ENCODE data around the gene APIP. TPM values are rescaled to one million over a fixed set of nuclear protein-coding genes. Genes with fewer than 3 reads are reported as not detected.
"Not testable (repeated sequence)": the region's sequence is repeated elsewhere in the genome, so short reads cannot be mapped to it uniquely, and the experiment has no call there.

Gene APIP
- total RNA-seq, 2 donors from 2014 or later = 23.0 to 31.1 TPM

DNA sequence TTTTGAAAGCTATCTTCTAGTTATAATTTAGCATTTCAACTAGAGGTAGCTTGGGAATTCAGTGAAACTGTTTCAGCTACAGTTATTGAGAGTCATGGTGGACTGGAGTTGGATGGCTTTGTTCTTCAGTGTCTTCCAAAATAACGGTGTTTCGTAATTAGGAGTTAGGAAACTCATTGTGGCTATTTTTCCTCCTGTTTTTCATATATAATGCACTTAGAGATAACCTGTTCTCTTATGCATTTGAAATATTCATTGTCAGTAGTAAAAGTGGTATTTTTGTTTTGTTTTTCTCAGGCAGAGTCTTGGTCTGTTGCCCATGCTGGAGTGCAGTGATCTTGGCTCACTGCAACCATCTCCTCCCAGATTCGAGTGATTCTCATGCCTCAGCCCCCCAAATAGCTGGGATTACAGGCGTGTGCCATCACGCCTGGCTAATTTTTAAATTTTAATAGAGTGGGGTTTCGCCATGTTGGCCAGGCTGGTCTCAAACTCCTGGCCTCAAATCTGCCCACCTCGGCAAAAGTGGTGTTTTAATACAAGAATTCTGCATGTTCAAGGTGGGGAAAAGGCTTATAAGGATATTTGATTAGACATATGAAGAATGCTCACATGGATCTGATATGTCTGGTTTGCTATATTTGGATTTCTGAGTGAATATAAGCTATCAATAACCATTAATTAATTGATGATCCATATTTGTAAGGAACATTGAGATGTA is 12.9 kb upstream of the APIP start:
- intact Hi-C loops (cut with DNase I) = loop anchor here in 1 of 2 donors (5.0 kb wide), 2 partner anchors 463 to 558 kb away; no protein-coding TSS in a partner anchor
- DNase-seq (ENCODE audit: low spot score) = no peak

DNA sequence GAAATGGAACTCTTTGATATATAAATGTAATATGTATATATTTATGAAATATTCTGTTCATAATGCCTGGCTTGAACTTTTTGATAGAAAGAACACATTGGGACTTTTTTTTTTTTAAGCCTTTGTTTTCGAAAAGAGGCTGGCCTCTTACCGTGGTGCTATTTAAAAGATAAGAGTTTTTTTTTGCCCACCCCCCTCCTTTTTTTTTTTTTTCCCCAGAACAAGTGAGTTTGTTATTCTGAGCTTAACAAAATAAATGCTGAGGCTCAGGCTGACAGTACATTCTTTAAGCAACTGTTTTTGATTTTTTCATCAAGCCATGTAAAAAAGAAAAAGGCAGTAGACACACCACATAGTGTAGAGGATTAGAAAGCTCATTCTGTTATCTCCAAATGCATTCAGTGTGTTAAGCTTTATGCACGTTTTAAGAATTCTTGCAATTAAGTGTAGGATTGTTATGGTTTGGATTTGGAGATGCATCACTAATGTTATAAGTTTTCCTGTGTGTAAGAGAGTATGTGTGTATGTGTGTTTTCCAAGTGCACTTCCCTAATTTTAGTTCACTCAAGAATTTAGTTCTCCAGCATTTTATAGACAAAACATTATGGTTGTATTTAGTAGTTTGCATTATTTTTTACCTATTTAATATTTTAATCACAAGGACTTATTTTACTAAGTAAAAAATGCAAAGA is 12.2 kb upstream of the APIP start:
- no peak for DNase-seq (ENCODE audit: low spot score)
- intact Hi-C loops (cut with DNase I) = loop anchor here in 1 of 2 donors (5.0 kb wide), 2 partner anchors 464 to 559 kb away; no protein-coding TSS in a partner anchor

DNA sequence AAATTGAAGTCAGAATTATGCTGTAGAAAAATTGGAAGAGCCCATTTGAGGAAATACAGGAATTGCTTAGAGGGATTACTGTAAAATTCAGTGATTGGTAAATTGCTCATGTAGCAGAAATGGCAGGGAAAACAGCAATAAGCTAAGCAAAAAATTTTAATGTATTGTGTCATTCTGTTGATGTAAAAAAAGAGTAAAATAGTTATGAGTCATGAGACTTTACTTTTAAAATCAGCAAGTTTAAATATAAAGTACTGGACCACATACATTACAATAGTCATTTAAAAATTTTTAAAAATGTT is 10.6 kb upstream of the APIP start:
- intact Hi-C loops (cut with DNase I) = loop anchor here in 1 of 2 donors (5.0 kb wide), 2 partner anchors 466 to 561 kb away; no protein-coding TSS in a partner anchor
- DNase-seq (ENCODE audit: low spot score) = no peak

DNA sequence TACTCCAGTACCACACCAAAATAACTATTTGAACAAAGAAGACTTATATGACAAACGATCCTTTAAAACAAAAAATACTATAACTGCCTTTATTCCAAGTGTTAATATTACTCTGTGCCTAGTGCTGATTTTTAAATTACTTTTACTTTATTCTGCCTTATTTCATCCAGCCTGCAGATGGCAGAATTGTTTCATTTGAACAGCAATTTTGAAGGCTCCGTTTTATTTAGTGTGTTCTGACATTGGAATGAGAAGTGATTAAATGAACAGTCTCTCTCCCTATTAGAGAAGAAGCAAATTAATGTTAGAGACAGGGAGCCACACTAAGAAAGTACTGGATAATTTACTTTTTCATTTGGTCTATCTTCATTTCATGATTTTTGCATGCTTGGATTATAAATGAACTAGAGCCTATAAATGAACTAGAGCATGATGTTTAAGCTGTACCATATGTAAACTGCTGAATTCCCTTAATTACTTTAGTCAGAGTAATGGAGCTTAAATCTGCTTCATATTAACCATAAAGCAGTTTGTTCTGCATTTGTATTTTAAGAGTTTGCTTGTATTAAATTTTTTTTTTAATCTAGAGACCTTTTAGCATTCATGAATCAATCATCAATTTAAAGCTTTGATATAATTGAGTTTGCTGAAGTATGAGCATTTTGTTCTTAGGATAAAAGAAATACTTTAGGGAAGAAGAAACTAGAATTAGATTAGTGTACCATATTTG is 10.1 kb upstream of the APIP start:
- no peak for DNase-seq (ENCODE audit: low spot score)
- intact Hi-C loops (cut with DNase I) = loop anchor here in 1 of 2 donors (5.0 kb wide), 2 partner anchors 466 to 561 kb away; no protein-coding TSS in a partner anchor

DNA sequence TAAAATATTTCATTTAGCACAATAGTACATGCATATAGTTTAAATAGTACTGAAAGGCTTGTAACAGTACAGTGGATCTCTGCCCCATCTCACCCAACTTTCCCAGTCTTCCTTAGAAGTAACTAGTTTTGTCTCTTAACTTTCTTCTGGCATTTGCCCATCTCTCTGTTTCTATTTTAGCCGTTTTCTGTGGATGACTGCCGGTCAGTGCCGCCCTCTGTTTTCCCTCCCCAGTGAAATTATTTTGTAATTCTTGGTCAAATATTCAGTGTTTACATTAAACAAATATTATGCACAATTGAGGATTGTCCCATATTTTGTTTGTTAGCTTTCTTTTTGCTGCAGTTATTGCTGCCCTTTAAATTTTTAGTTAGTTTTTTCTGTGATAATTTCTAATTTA is 8.5 kb upstream of the APIP start:
- intact Hi-C loops (cut with DNase I) = loop anchor here in 1 of 2 donors (5.0 kb wide), 2 partner anchors 468 to 563 kb away; no protein-coding TSS in a partner anchor

DNA sequence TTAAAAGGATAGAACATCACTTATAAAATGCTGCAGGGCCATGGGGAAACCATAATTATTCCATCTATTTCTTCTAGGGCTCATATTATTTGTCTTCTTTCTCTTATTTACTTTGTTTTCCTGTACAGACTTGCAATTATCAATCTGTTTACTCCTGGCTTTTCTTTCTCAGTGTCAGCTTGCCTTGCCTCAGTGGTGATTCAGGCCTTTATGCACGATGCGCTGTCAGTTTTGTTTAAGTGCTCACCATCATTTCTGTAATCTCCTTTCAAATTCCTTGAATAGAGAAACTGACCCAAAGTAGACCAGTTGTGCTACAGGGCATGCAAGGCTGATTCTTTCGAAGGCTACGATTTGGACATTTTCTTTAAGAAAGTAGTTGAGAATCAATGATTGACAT is 5.0 kb upstream of the APIP start:
- DNase-seq (ENCODE audit: low spot score) = no peak
- intact Hi-C loops (cut with DNase I) = no loop called here

More for the DNA sequence above, 8.5 kb upstream of the APIP start:
- no peak for DNase-seq (ENCODE audit: low spot score)

DNA sequence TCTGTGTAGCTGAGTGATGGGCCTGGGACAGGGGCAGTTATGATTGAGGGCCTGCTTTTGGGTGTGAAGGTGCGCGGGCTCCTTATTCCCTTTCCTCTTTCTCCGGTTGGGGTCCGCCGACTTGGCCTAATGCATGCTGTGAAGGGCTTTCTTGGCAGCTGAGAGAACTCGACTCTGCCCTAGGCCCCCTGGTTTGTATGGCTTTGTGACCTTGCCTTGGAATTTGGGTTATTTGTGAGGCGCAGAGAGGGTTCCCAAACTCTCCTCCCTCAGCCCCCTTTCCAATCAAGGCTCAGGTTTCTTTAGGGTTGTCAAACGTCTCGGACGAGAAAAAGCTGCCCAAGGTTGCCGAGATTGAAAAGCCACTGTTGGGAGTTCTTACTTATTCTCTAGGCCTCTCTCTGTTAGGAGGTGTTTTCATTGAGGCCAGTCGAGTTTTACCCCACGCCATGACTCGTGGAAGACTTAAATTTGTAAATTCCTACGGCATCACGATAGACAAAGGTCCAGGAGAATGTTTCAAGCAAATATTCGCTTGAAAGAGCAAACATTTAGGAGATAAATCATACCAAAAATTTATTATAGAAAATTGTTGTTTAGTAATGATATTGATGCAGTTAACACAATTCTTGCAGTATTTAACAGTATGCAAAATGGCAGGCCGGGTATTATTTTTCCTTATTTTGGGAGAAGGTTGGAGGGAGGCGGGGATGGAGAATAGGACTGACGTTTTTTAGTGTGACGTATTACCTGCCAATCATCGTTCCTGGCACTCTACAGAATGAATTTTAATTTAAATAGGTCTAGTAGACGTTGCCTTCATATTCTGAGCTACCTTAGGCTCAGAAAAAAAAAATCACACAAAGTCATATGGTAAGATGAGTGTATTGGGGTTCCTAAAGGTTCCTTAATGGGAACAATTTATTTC is 928 bp upstream of the APIP start:
- intact Hi-C loops (cut with DNase I) = no loop called here

DNA sequence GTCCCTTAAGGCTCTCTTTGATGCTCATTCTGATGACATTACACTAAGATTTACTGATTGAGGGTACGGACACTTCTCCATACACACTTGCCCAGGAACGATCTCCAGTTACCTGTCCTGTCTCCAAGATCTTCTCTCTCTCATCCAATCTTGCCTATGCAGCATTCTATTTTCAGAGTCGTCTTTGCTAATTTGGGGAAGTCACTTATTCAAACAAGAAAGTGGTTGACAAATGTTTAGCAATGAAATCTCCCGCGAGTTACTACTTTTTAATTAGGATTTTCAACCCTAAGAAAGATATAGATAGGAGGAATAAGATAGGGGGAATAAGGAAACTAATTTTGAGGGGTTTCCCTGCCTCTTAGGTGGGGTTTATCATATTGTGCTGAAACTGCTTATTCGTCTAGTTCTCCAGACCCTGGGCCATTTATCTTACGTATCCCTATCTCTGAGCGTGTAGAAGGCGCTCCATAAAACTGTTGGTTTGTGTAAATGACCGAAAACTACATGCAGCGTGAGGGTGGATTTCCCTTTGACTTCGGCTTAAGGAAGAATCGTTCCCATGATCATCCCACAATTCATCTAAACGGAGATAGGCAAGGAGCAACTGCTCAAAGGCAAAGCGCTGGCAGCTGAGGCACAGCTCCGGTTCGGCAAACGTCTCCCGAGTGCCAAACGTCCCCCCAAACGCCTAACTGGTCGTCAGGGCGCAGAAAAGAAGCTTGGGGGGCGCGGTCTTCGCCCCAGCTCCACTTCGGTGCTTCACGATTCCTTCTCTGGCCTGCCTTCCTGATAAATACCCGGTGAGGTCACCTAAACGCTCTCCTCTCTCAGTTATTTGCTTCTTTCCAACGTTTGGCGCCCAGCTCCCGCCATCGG is 804 bp downstream of the APIP start:
- intact Hi-C loops (cut with DNase I) = no loop called here
- DNase-seq (ENCODE audit: low spot score) = no peak

More for the DNA sequence above, 928 bp upstream of the APIP start:
- DNase-seq (ENCODE audit: low spot score) = no peak

DNA sequence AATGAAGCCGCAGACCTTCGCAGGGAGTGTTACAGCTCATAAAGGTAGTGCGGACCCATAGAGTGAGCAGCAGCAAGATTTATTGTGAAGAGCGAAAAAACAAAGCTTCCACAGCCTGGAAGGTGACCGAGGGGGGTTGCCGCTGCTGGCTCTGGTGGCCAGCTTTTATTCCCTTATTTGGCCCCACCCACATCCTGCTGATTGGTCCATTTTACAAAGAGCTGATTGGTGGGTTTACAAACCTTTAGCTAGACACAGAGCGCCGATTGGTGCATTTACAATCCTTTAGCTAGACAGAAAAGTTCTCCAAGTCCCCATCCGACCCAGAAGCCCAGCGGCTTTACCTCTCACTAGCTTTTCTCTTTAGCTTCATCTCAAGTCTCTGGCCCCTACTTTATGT is 2.6 kb downstream of the APIP start:
- DNase-seq (ENCODE audit: low spot score); intact Hi-C loops (cut with DNase I): not testable (repeated sequence)

DNA sequence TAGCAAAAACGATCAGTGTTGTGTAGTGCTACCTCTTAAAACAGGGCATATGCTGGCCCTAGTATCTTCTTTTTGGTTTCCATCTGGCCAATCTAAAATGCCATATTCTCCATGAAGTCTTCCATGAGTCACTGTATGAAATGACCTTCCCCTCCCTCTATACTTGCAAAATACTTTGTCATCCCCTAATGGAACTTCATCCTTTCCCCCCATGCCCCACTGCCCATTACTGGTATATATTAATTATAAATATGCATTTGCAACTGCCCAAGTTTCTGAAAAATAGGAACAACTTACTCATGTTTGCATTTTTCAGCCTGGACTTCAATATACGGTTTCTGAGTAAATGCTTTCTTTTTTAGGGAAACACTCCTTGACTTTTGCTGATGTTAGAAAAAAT is 4.5 kb downstream of the APIP start:
- intact Hi-C loops (cut with DNase I) = no loop called here
- DNase-seq (ENCODE audit: low spot score) = no peak

DNA sequence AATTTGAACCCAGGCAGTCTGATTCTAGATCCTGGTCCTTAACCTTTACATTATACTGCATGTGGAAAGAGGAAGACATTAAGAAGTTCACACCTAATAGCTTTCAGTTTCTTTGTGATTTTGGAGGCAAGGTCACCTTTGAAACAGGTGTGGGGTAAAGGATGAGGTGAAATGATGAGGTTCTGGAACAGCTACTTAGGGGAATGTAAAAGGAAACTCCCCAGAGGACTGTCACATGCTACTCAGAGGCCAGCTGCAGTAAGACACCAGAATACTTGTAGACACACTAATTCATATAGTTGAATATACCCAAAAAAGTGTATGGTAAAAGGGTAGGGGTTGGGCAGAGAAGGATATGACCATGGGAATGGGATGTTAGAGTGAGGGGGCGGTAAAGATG is 5.4 kb downstream of the APIP start:
- no peak for DNase-seq (ENCODE audit: low spot score)
- intact Hi-C loops (cut with DNase I) = no loop called here

DNA sequence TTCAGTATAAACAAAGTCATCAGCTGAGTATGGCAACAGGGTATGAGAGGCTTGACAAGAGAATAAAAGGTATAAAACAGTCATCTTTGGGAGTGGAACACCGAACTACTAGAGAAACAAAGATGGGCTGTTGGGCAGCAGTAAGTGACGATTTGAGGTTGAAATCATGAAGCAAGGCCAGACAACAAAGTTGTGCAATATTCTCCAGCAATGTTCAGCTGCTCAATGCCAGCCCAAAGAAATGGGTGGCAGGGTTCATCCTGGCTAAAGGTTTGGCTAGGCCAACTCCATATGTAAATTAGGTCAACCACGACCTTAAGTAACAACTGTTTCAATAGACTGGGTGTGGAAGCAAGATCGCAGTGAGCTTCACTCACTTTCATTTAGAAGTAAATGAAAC is 6.2 kb downstream of the APIP start:
- no peak for DNase-seq (ENCODE audit: low spot score)
- intact Hi-C loops (cut with DNase I) = loop anchor here in 1 of 2 donors (2.0 kb wide), 1 partner anchor 33 kb away; no protein-coding TSS in a partner anchor

DNA sequence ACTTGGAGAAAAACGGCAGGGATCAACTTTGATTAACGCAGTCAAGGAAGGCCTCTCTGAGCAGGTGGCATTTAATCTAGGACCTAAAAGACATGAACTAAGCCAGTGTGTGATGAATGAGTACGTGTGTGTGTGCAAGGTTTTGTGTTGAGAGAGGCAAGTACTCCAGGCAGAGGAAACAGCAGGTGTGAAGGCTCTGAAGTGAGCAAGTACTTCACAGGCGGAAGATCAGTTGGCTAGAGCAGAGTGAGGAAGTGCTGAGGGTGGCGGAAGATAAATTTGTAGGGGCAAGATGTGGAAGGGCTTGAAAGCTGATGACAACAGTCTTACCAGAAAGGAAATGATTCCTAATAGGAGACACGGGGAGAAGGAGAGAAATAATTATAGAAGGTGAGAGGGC is 6.8 kb downstream of the APIP start:
- intact Hi-C loops (cut with DNase I) = loop anchor here in 1 of 2 donors (2.0 kb wide), 1 partner anchor 33 kb away; no protein-coding TSS in a partner anchor
- no peak for DNase-seq (ENCODE audit: low spot score)

DNA sequence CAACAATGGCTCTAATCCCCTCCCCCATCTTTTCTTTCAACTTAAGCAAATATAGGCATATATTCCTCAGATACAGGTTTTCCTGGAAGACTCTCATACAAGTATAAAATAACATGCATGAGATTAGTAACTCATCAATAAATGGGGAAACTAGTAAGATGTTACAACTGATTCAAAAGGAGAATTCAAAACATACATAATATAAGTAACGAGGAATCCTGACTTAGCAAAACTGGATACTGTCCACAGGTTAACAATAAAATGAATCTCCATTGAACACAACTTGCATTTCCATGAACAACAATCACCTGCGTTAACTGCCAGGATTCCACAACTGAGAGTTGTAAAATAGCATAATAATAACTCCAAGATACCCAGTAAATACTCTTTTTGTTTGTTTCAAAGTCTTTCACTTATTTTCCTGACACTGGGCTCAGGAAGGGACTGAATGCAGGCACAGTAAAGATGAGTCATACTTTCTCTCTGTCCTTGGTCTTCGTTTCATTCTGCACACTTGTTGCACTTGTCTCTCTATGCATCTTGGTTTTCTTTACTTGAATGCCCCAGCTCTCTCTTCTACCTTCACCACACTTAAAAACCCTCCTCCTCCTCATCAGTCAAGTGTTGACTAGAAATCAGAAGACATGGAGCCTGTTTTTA is 8.1 kb downstream of the APIP start:
- DNase-seq (ENCODE audit: low spot score) = no peak
- intact Hi-C loops (cut with DNase I) = loop anchor here in 1 of 2 donors (2.0 kb wide), 1 partner anchor 35 kb away; no protein-coding TSS in a partner anchor

DNA sequence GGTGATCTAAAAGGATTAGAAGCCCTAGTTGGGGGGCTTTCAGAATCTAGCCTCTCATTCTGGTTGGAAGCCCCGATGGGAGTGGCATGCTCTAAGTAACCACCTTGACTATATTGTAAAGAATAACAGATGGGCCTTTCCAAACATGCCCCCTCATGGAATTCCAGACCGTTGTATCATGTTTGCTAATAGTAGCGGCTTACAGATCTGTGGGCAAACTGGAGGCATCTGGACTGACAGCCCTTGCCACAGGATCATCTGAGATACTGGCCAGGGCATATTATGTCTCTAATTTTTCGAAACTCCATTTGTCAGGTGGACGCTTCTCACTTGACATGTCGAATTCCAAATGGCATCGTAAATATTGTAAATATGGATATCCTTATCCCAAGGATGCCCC is 10.5 kb downstream of the APIP start:
- intact Hi-C loops (cut with DNase I) = no loop called here
- DNase-seq (ENCODE audit: low spot score) = no peak

DNA sequence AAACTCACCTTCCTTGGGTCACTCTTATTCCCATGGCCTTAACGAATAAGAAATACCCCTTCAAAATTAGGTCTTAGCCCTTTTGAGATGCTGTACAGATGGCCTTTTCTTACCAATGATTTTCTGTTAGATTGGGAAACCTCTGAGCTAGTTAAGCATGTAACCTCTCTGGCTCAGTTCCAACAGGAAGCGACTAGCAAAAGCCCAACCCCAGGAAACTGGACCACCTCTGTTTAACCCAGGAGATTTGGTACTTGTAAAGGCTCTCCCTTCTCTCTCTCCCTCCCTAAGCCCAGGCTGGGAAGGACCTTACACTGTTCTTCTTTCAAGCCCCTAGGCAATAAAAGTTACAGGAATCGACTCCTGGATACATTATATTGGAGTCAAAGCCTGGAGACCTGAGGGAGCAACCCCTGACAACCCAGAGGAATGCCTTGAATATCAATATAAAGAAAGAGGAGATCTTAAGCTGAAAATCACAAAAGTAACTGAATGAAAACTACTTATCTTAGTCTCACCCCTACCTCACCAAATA is 11.7 kb downstream of the APIP start:
- no peak for DNase-seq (ENCODE audit: low spot score)
- intact Hi-C loops (cut with DNase I) = no loop called here

DNA sequence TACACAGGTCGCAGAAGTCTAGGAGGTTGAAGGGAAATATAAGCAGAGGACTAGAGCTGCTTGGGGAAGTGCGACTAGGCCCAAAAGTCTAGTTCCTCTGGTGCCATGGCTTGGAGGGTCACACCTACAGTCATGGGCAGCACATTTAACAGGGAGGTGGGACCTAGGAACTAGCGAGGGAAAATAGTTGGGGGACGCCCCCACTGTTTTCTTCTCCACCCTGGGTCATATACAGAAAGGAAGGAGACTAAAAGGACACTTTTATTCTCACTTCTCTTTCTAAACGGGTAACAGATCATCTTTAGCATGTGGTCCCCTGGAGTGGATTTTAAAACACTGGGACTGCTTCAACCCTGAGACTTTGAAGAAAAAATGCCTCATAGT is 16.6 kb downstream of the APIP start:
- no peak for DNase-seq (ENCODE audit: low spot score)
- intact Hi-C loops (cut with DNase I) = loop anchor here (10.0 kb wide), 1 partner anchor 315 kb away; no protein-coding TSS in a partner anchor

All from posterior vena cava (tissue), 2 donors.